GM23338 (cell line): Measurements from ENCODE around the gene SPINK4. TPM values are rescaled to one million over a fixed set of nuclear protein-coding genes. Genes with fewer than 3 reads are reported as not detected.

ENCODE experiments used
- ATAC-seq: fragments of 200-7000 bp; cut with Tn5 transposase; 3 replicates; pipeline ENCODE4 v1.9.1; 2020
- DNase-seq: peaks from one replicate; pipeline ENCODE4 v3.0.0-alpha.2; 2015; ENCODE audit warnings: low spot score
- H2AFZ ChIP-seq: fragments of 200-600 bp; sonication (generic); 2 replicates; pipeline ENCODE4 v1.8.0; 2016; ENCODE audit warnings: antibody characterized with exemption, mild to moderate bottlenecking, moderate library complexity
- H3F3A ChIP-seq: fragments of 200-600 bp; sonication (generic); replicated peaks from 2 replicates; pipeline ENCODE4 v1.8.0; 2017; ENCODE audit warnings: antibody characterized with exemption, mixed run types, low read depth
- H3K27ac ChIP-seq: fragments of 200-600 bp; sonication (generic); 2 replicates; pipeline ENCODE4 v1.6.1; 2016; ENCODE audit warnings: low read depth
- H3K27me3 ChIP-seq: fragments of 200-600 bp; sonication (generic); 2 replicates; pipeline ENCODE4 v1.8.0; 2016; ENCODE audit warnings: mild to moderate bottlenecking, mixed run types, moderate library complexity; ENCODE audit not compliant: insufficient read depth
- H3K36me3 ChIP-seq: fragments of 200-600 bp; sonication (generic); 2 replicates; pipeline ENCODE4 v1.8.0; 2016; ENCODE audit warnings: mild to moderate bottlenecking; ENCODE audit not compliant: insufficient read depth
- H3K4me1 ChIP-seq: fragments of 200-600 bp; sonication (generic); 2 replicates; pipeline ENCODE4 v1.8.0; 2016; ENCODE audit warnings: mild to moderate bottlenecking, moderate library complexity; ENCODE audit not compliant: insufficient read depth
- H3K4me2 ChIP-seq: fragments of 200-600 bp; sonication (generic); 2 replicates; pipeline ENCODE4 v1.7.1; 2017; ENCODE audit warnings: mixed run types
- H3K4me3 ChIP-seq: fragments of 200-600 bp; sonication (generic); 2 replicates; pipeline ENCODE4 v1.6.1; 2016; ENCODE audit warnings: mixed run types
- H3K79me2 ChIP-seq: fragments of 200-600 bp; sonication (generic); replicated peaks from 2 replicates; pipeline ENCODE4 v1.8.0; 2017; ENCODE audit warnings: mild to moderate bottlenecking; ENCODE audit not compliant: insufficient read depth
- H3K9me2 ChIP-seq: fragments of 200-600 bp; sonication (generic); 2 replicates; pipeline ENCODE4 v1.8.0; 2017; ENCODE audit not compliant: insufficient read depth
- H4K20me1 ChIP-seq: fragments of 200-600 bp; sonication (generic); replicated peaks from 2 replicates; pipeline ENCODE4 v1.8.0; 2017; ENCODE audit warnings: mild to moderate bottlenecking; ENCODE audit not compliant: insufficient read depth
- H3K27ac Mint-ChIP-seq: 2 replicates; pipeline ENCODE4 v1.8.0; 2020; ENCODE audit warnings: inconsistent platforms, mild to moderate bottlenecking, moderate library complexity, mixed read lengths
- H3K27me3 Mint-ChIP-seq: 3 replicates; pipeline ENCODE4 v1.8.0; 2022; ENCODE audit warnings: low read depth, mild to moderate bottlenecking, moderate library complexity, mixed read lengths, inconsistent platforms; ENCODE audit not compliant: insufficient read depth, poor library complexity
- H3K36me3 Mint-ChIP-seq: 3 replicates; pipeline ENCODE4 v1.8.0; 2021; ENCODE audit warnings: low read depth, mild to moderate bottlenecking, inconsistent platforms, moderate library complexity, mixed read lengths
- H3K4me1 Mint-ChIP-seq: 3 replicates; pipeline ENCODE4 v1.8.0; 2020; ENCODE audit warnings: mild to moderate bottlenecking, inconsistent platforms, mixed read lengths
- H3K4me3 Mint-ChIP-seq: 3 replicates; pipeline ENCODE4 v1.8.0; 2021; ENCODE audit warnings: moderate library complexity, mild to moderate bottlenecking, inconsistent platforms, mixed read lengths
- H3K9me3 Mint-ChIP-seq: 3 replicates; pipeline ENCODE4 v1.8.0; 2020; ENCODE audit warnings: moderate library complexity, mild to moderate bottlenecking, inconsistent platforms, mixed read lengths
- CREB1 ChIP-seq: fragments of 250-450 bp; sonication (Bioruptor Pico); IDR thresholded peaks from 2 replicates; pipeline ENCODE4 v1.5.0; 2020; ENCODE audit warnings: low read depth, mild to moderate bottlenecking, moderate library complexity
- CTCF ChIP-seq, 2 experiments: fragments of 200-600 bp in 1 of 2; sonication (generic) in 1 of 2; conservative IDR thresholded peaks; 2 replicates each; pipeline versions ENCODE4 v1.5.1 to v1.6.1; 2016 to 2017; ENCODE audit warnings: antibody characterized with exemption in 2 of 2, low read depth in 2 of 2, mild to moderate bottlenecking in 2 of 2, moderate library complexity in 1 of 2
- EZH2 ChIP-seq: fragments of 200-600 bp; sonication (generic); IDR thresholded peaks from one replicate; pipeline ENCODE4 v1.8.0; 2017; ENCODE audit warnings: antibody characterized with exemption, mild to moderate bottlenecking, low read depth; ENCODE audit not compliant: unreplicated experiment
- JUNB ChIP-seq: IDR thresholded peaks from one replicate; pipeline ENCODE4 v1.6.1; 2016; ENCODE audit warnings: antibody characterized with exemption; ENCODE audit not compliant: unreplicated experiment
- NANOG ChIP-seq: IDR thresholded peaks from 2 replicates; pipeline ENCODE4 v1.6.1; 2016; ENCODE audit warnings: antibody characterized with exemption, borderline replicate concordance
- POLR2AphosphoS5 ChIP-seq: IDR thresholded peaks from 2 replicates; pipeline ENCODE4 v1.6.1; 2016; ENCODE audit warnings: antibody characterized with exemption, low read depth
- REST ChIP-seq: IDR thresholded peaks from one replicate; pipeline ENCODE4 v1.6.1; 2018; ENCODE audit warnings: antibody characterized with exemption; ENCODE audit not compliant: unreplicated experiment
- STAT1 ChIP-seq: IDR thresholded peaks from one replicate; pipeline ENCODE4 v1.6.1; 2016; ENCODE audit warnings: antibody characterized with exemption; ENCODE audit not compliant: unreplicated experiment
- polyA plus RNA-seq: library from polyadenylated mRNA; unstranded; fragments of >200 nt; fragmentation: Nextera tagmentation; extraction: Ambion mirVana; gene quantifications from 2 replicates; pipeline ENCODE4 v1.2.1, GENCODE V29; 2016
- total RNA-seq: library from RNA; depleted of rRNA; stranded (reverse); fragments of >200 nt; shearing (Covaris generic); gene quantifications from 2 replicates; pipeline ENCODE4 v1.2.3, GENCODE V29; 2014

SPINK4 gene
- total and polyA plus RNA-seq, 2 experiments from 2014 or later = not detected

GRCh38 chr9:33197279-33198152 lies 42.5 kb upstream of the SPINK4 start:
- peak overlapping the region; percentile 79 for H2AFZ ChIP-seq
- H3K79me2 ChIP-seq = no peaks in the 10 kb centered on the region
- Mint-ChIP-seq H3K4me3 (no peak overlapping the region), H3K36me3 (no peaks in the 10 kb centered on the region), H3K27ac (no peak overlapping the region), H3K9me3 (no peaks in the 10 kb centered on the region), H3K27me3 (peaks cover 2% of the 10 kb centered on the region), H3K4me1 (0 out of 3 replicates have a peak, but pooled peaks cover 2% of the 10 kb centered on the region)
- H4K20me1 ChIP-seq = no peaks in the 10 kb centered on the region
- no peaks in the 10 kb centered on the region for H3K9me2 ChIP-seq
- DNase-seq (no peak), ATAC-seq (no peak)
- no peak overlapping the region for H3K4me2 ChIP-seq
- H3F3A ChIP-seq = no peaks in the 10 kb centered on the region
- no peaks in the 10 kb centered on the region for H3K27me3 ChIP-seq
- H3K4me1 ChIP-seq = no peaks in the 10 kb centered on the region; the same call in 1 of the 2 replicates
- H3K36me3 ChIP-seq = no peaks in the 10 kb centered on the region
- no peak overlapping the region for H3K27ac ChIP-seq
- no peak overlapping the region for H3K4me3 ChIP-seq
- no peak for TF ChIP-seq REST
- TF ChIP-seq CREB1 (CRISPR knock-in tag) = no peak
- no peak for TF ChIP-seq POLR2AphosphoS5
- TF ChIP-seq CTCF (conservative IDR thresholded peaks at IDR 0.05; ENCODE audit: low read depth in 2 of 2) = peak in 1 of 2 experiments; percentile 18; a peak in 1 of 4 replicates
- no peak for TF ChIP-seq STAT1

- Histone ChIP-seq H3F3A (no peaks in the 10 kb centered on the region), H3K27ac (no peak overlapping the region), H3K36me3 (no peaks in the 10 kb centered on the region), H3K79me2 (no peaks in the 10 kb centered on the region), H3K9me2 (no peaks in the 10 kb centered on the region), H3K4me1 (no peaks in the 10 kb centered on the region; the same call in 1 of the 2 replicates), H3K4me3 (no peak overlapping the region), H2AFZ (0 out of 2 replicates have a peak overlapping the region, but pooled peaks have one; percentile 23), H3K4me2 (no peak overlapping the region), H3K27me3 (no peaks in the 10 kb centered on the region), H4K20me1 (no peaks in the 10 kb centered on the region)
- peaks cover 6% of the 10 kb centered on the region; the same call in 2 of the 3 replicates for H3K4me1 Mint-ChIP-seq
- H3K9me3 Mint-ChIP-seq = no peaks in the 10 kb centered on the region
- ATAC-seq (no peak), DNase-seq (no peak)
- peaks cover 2% of the 10 kb centered on the region for H3K27me3 Mint-ChIP-seq
- H3K36me3 Mint-ChIP-seq = no peaks in the 10 kb centered on the region
- no peak overlapping the region for H3K4me3 Mint-ChIP-seq
- no peak overlapping the region for H3K27ac Mint-ChIP-seq
- TF ChIP-seq EZH2 (no peak), POLR2AphosphoS5 (no peak), NANOG (no peak), JUNB (no peak), CTCF (conservative IDR thresholded peaks at IDR 0.05; ENCODE audit: low read depth in 2 of 2) (no peak), CREB1 (CRISPR knock-in tag) (no peak)
Observed at GRCh38 chr9:33198165-33198564, 41.8 kb upstream of the SPINK4 start.
